GM18499 (cell line): ENCODE measurements around the gene BNC2.
"Not testable (repeated sequence)": the region's sequence is repeated elsewhere in the genome, so short reads cannot be mapped to it uniquely, and the experiment has no call there.

Experiments used
- ATAC-seq: cut with Tn5 transposase; IDR thresholded peaks from one replicate; pipeline ENCODE4 v1.9.1; 2021; ENCODE audit warnings: moderate number of reproducible peaks; ENCODE audit not compliant: insufficient read depth, unreplicated experiment

BNC2 gene

DNA sequence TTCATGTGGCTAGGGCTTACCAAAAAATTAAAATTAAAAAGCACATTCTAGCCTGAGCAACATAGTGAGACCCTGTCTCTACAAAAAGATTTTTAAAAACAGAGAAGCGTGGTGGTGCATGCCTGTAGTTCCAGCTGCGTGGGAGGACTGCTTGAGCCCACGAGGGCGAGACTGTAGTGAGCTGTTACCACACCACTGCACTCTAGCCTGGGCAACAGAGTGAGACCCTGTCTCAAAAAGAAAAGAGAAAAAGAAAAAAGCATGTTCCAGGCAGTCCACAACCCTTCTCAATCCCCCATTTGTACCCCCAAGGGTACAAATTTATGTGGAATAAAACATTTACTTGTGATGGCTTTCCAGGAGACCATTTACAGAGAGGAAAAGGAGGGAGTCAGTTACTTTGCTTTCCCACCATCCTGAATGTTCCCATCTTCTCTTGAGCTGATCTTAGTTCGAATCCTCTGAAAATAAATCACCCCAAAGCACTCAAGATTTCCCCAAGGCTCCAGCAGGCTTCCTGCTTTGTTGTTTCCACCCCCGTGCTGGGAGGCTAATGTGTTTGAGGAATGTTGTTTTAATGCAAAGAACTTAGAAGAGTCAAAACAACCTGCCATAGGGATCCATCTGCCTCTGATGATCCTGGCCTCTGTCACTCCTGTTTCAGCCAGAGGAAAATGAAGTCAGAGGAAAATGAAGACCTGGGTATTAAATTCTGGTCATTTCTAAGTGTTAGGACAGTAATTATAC lies 384.7 kb downstream of the BNC2 start:
- no peak for ATAC-seq

- ATAC-seq, result no peak
Observed at GRCh38 chr9:16485160-16485559, 385.3 kb downstream of the BNC2 start.

- ATAC-seq, result no peak
Observed at GRCh38 chr9:16484744-16485143, 385.7 kb downstream of the BNC2 start.

DNA sequence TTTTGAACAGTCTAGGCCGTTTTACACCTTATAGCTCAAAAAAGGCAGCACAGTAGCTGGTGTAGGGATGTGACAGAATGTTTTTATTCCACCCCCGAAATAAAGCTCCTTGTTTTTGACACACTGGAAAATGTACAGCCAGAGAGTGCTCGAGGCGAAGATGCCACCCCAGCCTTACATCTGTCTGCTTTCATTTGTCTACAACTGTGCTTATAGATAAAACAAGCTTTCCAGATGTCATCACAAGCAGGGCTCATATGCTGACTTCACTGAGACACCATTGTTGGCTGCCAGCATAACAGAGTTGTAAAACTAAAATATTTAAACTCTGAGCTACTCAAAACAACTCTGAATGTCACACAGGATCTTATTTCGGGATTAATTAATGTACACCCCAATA lies 386.3 kb downstream of the BNC2 start:
- no peak for ATAC-seq

DNA sequence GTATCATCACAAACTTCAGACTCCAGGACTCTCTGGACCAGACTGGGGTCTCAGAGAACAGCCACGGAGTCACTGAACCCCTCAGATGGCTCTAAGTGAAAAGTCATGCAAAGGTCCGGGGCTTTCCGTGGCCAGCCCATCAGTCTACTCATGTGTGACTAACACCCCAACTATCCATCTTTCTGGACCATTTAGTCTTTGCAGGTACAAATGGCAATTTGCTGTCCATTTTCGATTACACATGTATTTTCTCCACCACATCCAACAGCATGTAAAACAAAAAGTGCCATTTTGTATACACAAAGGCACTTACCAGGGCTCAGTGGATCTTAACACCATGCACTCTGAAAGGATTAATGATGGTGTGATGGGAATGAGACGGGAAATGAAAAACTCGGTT lies 387.7 kb downstream of the BNC2 start:
- no peak for ATAC-seq

DNA sequence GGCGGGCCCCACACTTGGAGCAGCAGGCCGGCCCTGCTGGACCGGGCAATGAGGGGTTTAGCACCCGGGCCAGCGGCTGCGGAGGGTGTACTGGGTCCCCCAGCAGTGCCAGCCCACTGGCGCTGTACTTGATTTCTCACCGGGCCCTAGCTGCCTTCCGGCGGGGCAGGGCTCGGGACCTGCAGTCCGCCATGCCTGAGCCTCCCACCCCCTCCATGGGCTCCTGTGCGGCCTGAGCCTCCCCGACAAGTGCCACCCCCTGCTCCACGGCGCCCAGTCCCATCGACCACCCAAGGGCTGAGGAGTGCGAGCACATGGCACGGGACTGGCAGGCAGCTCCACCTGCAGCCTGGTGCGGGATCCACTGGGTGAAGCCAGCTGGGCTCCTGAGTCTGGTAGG lies 389.9 kb downstream of the BNC2 start:
- ATAC-seq, result not testable (repeated sequence)

DNA sequence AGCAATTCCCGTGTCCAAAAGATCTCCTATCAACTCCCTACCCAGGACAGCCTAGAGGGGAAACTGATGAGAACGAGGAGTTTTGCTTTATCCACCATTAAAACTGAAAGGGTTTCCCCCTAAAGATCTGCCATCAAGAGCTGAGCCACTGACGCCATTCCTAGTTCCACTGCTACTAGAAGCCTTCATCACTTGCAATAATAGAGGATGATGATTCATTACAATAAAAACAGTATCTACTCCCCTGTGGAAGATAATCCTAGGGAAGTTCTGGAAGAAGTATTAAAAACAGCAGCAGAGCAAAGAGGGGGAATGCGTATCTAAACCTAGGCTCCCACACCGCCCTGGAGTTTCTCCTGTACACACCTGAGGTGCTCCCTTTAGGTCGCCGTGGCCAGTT lies 394.5 kb downstream of the BNC2 start:
- ATAC-seq, result no peak

DNA sequence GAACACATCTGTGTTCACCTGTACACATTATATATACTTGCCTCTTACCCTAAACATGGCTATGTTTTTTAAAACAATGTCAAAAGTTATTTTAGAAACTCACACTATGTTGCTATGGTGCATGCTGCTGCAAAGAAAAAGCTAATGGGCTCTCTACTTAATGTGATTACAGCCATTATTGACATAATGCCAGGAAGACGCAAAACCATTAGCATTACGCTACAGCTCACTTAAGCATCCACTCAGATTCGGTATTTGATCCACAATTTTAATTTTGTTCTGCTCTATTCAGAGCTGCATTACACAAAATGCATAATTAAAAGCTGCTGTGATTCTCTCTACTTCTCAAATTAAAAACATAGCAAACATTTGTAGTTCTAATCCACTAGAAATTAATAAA lies 395.2 kb downstream of the BNC2 start:
- no peak for ATAC-seq

- no peak for ATAC-seq
Observed at GRCh38 chr9:16469184-16469583, 401.3 kb downstream of the BNC2 start.

GRCh38 chr9:16461851-16462250 lies 408.6 kb downstream of the BNC2 start:
- ATAC-seq, result no peak

GRCh38 chr9:16461137-16461840 lies 409.2 kb downstream of the BNC2 start:
- no peak for ATAC-seq

DNA sequence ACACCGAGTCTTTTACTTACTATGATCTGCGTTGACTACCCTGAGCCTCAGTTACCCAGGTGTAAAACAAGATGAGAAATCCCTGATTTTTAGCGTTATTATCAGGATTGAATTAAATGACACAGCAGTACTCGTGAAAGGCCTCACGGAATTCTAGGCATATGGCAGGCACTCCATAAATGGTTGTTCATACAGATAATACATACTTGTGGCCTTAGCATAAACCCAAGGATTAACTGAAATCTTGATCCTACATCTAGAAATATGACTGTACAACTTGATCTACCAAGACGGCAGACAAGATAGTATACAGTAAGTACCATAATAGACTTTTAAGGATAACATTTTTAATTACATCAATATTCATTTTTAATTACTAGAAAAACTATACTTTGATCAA lies 409.8 kb downstream of the BNC2 start:
- ATAC-seq, result no peak

GRCh38 chr9:16459421-16460148 lies 410.9 kb downstream of the BNC2 start:
- no peak for ATAC-seq

DNA sequence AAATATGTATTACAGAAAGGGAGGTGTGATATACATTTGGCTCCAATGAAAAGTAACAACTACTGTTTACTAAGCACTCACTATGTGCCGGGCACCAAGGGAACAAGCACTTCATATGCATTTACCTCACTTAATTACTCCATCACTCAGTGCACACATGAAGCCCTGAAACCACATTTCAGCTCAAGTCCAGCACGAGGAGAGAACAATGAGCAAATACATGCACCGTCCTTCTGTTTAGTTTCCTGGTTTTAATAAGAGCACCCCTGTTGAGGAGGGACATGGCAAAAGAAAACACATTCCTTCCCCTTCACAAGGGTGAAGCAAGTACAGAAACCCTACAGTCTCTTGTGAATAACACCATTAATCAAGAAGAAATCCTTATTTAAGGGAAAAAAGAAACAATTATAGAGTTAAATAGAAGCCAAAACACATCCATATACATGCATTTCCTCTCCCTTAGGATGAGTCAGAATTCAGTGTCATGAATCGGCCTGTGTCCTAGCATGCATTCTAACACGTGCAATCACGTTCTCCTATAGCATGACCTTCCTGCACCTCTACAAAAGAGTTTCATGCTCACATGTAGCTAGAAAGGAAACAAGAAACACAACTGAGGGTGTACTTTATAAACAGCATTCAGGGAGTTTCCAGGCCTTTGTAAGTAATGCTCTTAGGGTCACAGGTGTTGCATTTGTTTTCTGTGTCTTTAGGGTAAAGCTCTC lies 411.6 kb downstream of the BNC2 start:
- ATAC-seq, result no peak

- no peak for ATAC-seq
Observed at GRCh38 chr9:16455842-16456241, 414.6 kb downstream of the BNC2 start.

- no peak for ATAC-seq
Observed at GRCh38 chr9:16453390-16453789, 417.1 kb downstream of the BNC2 start.

DNA sequence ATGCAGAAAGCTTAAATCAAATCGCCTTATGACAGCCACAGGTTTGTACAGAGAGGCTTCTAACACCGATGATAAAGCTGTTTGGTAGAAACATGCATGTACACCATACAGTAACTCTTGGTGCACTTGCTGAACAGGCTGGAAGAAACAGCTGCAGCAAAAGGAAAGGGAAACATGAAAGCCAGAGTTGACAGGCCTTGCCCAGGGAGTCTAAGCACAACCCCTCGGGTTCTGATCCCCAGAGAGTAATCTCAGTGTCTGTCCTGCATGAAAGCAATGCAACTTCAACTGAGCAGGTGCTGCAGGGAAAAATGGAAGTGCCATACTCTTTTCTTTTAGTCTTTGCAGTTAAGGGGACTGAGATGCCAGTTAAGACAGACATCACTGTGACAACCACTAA lies 419.9 kb downstream of the BNC2 start:
- ATAC-seq, result no peak

GRCh38 chr9:16450043-16450442 lies 420.4 kb downstream of the BNC2 start:
- ATAC-seq, result no peak

- no peak for ATAC-seq
Observed at GRCh38 chr9:16449076-16449730, 421.3 kb downstream of the BNC2 start.

GRCh38 chr9:16447946-16448345 lies 422.5 kb downstream of the BNC2 start:
- no peak for ATAC-seq
